ENCODE measurements around the gene FGL2.

FGL2 gene

DNA sequence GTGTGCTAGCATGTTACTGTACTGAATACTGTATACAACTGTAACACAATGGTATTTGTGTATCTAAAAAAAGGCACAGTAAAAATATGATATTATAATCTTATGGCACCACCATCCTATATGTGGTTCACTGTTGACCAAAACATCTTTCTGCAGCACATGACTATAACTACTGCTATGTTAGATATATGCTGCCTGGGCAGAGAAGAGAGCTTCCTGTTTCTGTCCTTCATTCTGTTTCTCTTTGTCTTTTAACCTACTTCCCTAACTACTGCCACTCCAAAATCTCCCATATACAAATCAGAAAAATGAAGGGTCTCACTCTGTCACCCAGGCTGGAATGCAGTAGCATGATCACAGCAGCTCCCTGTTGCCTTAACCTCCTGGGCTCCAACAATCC is 8.8 kb upstream of the FGL2 start:
- no peak for DNase-seq (ENCODE audit: low spot score)
- TF ChIP-seq, protein P1, sequence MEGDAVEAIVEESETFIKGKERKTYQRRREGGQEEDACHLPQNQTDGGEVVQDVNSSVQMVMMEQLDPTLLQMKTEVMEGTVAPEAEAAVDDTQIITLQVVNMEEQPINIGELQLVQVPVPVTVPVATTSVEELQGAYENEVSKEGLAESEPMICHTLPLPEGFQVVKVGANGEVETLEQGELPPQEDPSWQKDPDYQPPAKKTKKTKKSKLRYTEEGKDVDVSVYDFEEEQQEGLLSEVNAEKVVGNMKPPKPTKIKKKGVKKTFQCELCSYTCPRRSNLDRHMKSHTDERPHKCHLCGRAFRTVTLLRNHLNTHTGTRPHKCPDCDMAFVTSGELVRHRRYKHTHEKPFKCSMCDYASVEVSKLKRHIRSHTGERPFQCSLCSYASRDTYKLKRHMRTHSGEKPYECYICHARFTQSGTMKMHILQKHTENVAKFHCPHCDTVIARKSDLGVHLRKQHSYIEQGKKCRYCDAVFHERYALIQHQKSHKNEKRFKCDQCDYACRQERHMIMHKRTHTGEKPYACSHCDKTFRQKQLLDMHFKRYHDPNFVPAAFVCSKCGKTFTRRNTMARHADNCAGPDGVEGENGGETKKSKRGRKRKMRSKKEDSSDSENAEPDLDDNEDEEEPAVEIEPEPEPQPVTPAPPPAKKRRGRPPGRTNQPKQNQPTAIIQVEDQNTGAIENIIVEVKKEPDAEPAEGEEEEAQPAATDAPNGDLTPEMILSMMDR (IDR thresholded peaks at IDR 0.05; ENCODE audit: extremely low read depth, missing control alignments), result no peak

DNA sequence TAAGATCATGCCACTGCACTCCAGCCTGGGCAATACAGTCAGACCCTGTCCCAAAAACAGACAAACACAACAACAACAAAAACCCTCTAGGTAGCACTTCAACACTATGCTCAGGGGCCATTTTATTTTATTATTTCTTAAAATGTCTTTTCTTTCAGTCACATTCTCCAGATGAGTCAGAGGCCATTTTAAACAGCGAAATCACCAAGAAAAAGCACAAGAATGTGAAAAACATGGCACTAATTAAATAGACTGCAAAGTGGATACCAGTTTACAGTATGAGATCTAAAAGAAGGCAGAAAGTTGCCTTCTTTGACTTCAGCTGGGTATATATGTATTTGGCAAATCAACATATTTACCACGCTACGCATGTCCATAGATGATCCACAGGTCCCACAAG is 6.1 kb upstream of the FGL2 start:
- TF ChIP-seq, protein P1 (IDR thresholded peaks at IDR 0.05; ENCODE audit: extremely low read depth, missing control alignments), result no peak
- no peak for DNase-seq (ENCODE audit: low spot score)

GRCh38 chr7:77202481-77202976 is 2.9 kb upstream of the FGL2 start:
- DNase-seq (ENCODE audit: low spot score), result peak; percentile 71
- TF ChIP-seq, protein P1 (IDR thresholded peaks at IDR 0.05; ENCODE audit: extremely low read depth, missing control alignments), result no peak

GRCh38 chr7:77200542-77200941 is 923 bp upstream of the FGL2 start:
- TF ChIP-seq, protein P1 (IDR thresholded peaks at IDR 0.05; ENCODE audit: extremely low read depth, missing control alignments), result no peak
- peak; percentile 30 for DNase-seq (ENCODE audit: low spot score)

- DNase-seq (ENCODE audit: low spot score), result no peak
- TF ChIP-seq, protein P1 (IDR thresholded peaks at IDR 0.05; ENCODE audit: extremely low read depth, missing control alignments), result no peak
Observed at GRCh38 chr7:77197141-77197540, 2.5 kb downstream of the FGL2 start.

- TF ChIP-seq, protein P1 (IDR thresholded peaks at IDR 0.05; ENCODE audit: extremely low read depth, missing control alignments), result no peak
- DNase-seq (ENCODE audit: low spot score), result no peak
Observed at GRCh38 chr7:77188731-77189437, 10.7 kb downstream of the FGL2 start.

DNA sequence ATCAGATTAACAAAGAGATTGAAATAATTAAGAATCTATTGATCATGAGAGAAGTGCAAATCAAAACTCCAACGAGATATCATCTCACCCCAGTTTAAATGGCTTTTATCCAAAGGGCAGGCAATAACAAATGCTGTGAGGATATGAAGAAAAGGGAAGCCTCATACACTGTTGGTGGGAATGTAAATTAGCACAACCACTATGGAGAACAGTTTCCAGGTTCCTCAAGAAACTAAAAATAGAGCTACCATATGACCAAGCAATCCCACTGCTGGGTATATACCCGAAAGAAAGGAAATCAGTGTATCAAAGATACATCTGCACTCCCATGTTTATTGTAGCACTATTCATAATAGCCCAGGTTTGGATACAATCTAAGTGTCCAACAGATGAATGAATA is 13.8 kb downstream of the FGL2 start:
- TF ChIP-seq, protein P1 (IDR thresholded peaks at IDR 0.05; ENCODE audit: extremely low read depth, missing control alignments), result no peak
- DNase-seq (ENCODE audit: low spot score), result no peak

All from GM20000 (cell line).